H1 (cell line): Measurements from ENCODE around the gene ASMT. TPM values are rescaled to one million over a fixed set of nuclear protein-coding genes. Genes with fewer than 3 reads are reported as not detected.

Experiments
- CTCF ChIA-PET: fragments of 300-600 bp; sonication (Branson Sonifier 250); formaldehyde crosslinking; loops from one replicate; lab custom pipeline; 2021; ENCODE audit not compliant: partially characterized antibody; lab: Charles Lee
- POLR2A ChIA-PET: fragments of 300-600 bp; sonication (Branson Sonifier 250); formaldehyde crosslinking; loops from one replicate; lab custom pipeline; 2021; ENCODE audit warnings: inconsistent platforms; ENCODE audit not compliant: partially characterized antibody; lab: Charles Lee
- DNase-seq, 2 experiments: peaks; one replicate each; pipeline versions ENCODE4 v3.0.0 to v3.0.0-alpha.2; 2010 to 2022; ENCODE audit warnings: low spot score in 2 of 2, low read depth in 1 of 2, mixed read lengths in 1 of 2
- FAIRE-seq: peaks from 2 replicates; lab custom pipeline; 2011; peaks lifted over from hg19 to GRCh38; lab: Jason Lieb, UNC
- H2AFZ ChIP-seq: 2 replicates; pipeline ENCODE4 v1.8.1; 2012; ENCODE audit warnings: low read length, inconsistent platforms
- H2AK5ac ChIP-seq: 2 replicates; pipeline ENCODE4 v1.6.1; 2013; ENCODE audit warnings: low read depth, low read length
- H2BK120ac ChIP-seq: replicated peaks from 2 replicates; pipeline ENCODE3; 2013; ENCODE audit warnings: low read depth, low read length, inconsistent platforms
- H2BK12ac ChIP-seq: 2 replicates; pipeline ENCODE4 v1.6.1; 2013; ENCODE audit warnings: low read depth, low read length
- H2BK15ac ChIP-seq: 2 replicates; pipeline ENCODE4 v1.6.1; 2013; ENCODE audit warnings: low read length
- H2BK20ac ChIP-seq: 2 replicates; pipeline ENCODE4 v1.6.1; 2013; ENCODE audit warnings: low read length
- H2BK5ac ChIP-seq: 2 replicates; pipeline ENCODE4 v1.6.1; 2013; ENCODE audit warnings: low read depth, low read length
- H3K14ac ChIP-seq: 2 replicates; pipeline ENCODE4 v1.6.1; 2013; ENCODE audit warnings: inconsistent platforms; ENCODE audit not compliant: insufficient read length
- H3K18ac ChIP-seq: 2 replicates; pipeline ENCODE4 v1.6.1; 2013; ENCODE audit warnings: low read length; ENCODE audit errors: extremely low read depth
- H3K23ac ChIP-seq: 2 replicates; pipeline ENCODE4 v1.6.1; 2013; ENCODE audit warnings: inconsistent platforms; ENCODE audit not compliant: insufficient read length
- H3K23me2 ChIP-seq: 2 replicates; pipeline ENCODE4 v1.6.1; 2013; ENCODE audit warnings: low read depth, low read length
- H3K27ac ChIP-seq: 2 replicates; pipeline ENCODE4 v1.6.1; 2011; ENCODE audit warnings: low read depth, low read length, inconsistent platforms
- H3K27me3 ChIP-seq, 4 experiments: replicated peaks in 1 of 4; 1 replicate in 1 of 4; 2 replicates in 3 of 4; pipeline versions ENCODE4 v1.6.1 to v1.8.1; 2011 to 2013; ENCODE audit warnings: low read length in 3 of 4, mild to moderate bottlenecking in 3 of 4, inconsistent platforms in 2 of 4, mixed read lengths in 2 of 4, moderate library complexity in 1 of 4; ENCODE audit not compliant: control insufficient read depth in 3 of 4, insufficient read depth in 3 of 4; ENCODE audit errors: extremely low read depth in 1 of 4
- H3K36me3 ChIP-seq, 4 experiments: 2 replicates each; pipeline versions ENCODE4 v1.6.1 to v1.8.1; 2011 to 2013; ENCODE audit warnings: mild to moderate bottlenecking in 4 of 4, low read length in 3 of 4, moderate library complexity in 2 of 4, control low read depth in 1 of 4, inconsistent platforms in 1 of 4; ENCODE audit not compliant: insufficient read depth in 4 of 4, control insufficient read depth in 2 of 4
- H3K4ac ChIP-seq: replicated peaks from 2 replicates; pipeline ENCODE3; 2013; ENCODE audit warnings: low read length, low read depth, mixed read lengths, inconsistent platforms; ENCODE audit not compliant: insufficient read length
- H3K4me1 ChIP-seq, 4 experiments: replicated peaks in 1 of 4; 1 replicate in 1 of 4; 2 replicates in 3 of 4; pipeline versions ENCODE4 v1.6.1 to v1.8.1; 2011 to 2013; ENCODE audit warnings: low read length in 3 of 4, inconsistent platforms in 2 of 4, mixed read lengths in 1 of 4; ENCODE audit not compliant: insufficient read depth in 4 of 4, control insufficient read depth in 3 of 4
- H3K4me2 ChIP-seq, 2 experiments: 2 replicates each; pipeline versions ENCODE4 v1.6.1 to v1.8.1; 2011 to 2013; ENCODE audit warnings: low read depth in 2 of 2, low read length in 2 of 2, control low read depth in 1 of 2, inconsistent platforms in 1 of 2, mild to moderate bottlenecking in 1 of 2; ENCODE audit not compliant: insufficient read depth in 1 of 2
- H3K4me3 ChIP-seq, 4 experiments: fragments of 200-600, 300-600 bp in 1 of 4; sonication (generic), shearing (Covaris generic), sonication (Bioruptor Twin) in 1 of 4; 2 replicates each; pipeline versions ENCODE4 v1.5.1 to v1.8.1; 2011 to 2016; ENCODE audit warnings: low read length in 4 of 4, low read depth in 3 of 4, control low read depth in 2 of 4, inconsistent platforms in 2 of 4, mild to moderate bottlenecking in 2 of 4, mixed read lengths in 1 of 4, moderate library complexity in 1 of 4; ENCODE audit not compliant: insufficient read depth in 2 of 4; ENCODE audit errors: extremely low read depth in 1 of 4
- H3K56ac ChIP-seq: replicated peaks from 2 replicates; pipeline ENCODE3; 2013; ENCODE audit warnings: low read depth, mild to moderate bottlenecking, mixed read lengths, low read length, inconsistent platforms; ENCODE audit not compliant: insufficient read length
- H3K79me1 ChIP-seq: 2 replicates; pipeline ENCODE4 v1.6.1; 2013; ENCODE audit warnings: low read depth, low read length, control low read depth
- H3K79me2 ChIP-seq, 2 experiments: 2 replicates each; pipeline versions ENCODE4 v1.6.1 to v1.8.1; 2012 to 2013; ENCODE audit warnings: low read length in 2 of 2, mild to moderate bottlenecking in 2 of 2, inconsistent platforms in 1 of 2; ENCODE audit not compliant: insufficient read depth in 2 of 2, control insufficient read depth in 1 of 2
- H3K9ac ChIP-seq, 4 experiments: replicated peaks in 1 of 4; 1 replicate in 1 of 4; 2 replicates in 3 of 4; pipeline versions ENCODE4 v1.6.1 to v1.8.1; 2011 to 2013; ENCODE audit warnings: low read depth in 3 of 4, low read length in 3 of 4, control low read depth in 2 of 4, mild to moderate bottlenecking in 2 of 4, moderate library complexity in 2 of 4, inconsistent platforms in 1 of 4; ENCODE audit errors: extremely low read depth in 1 of 4
- H3K9me3 ChIP-seq, 2 experiments: 2 replicates each; pipeline versions ENCODE4 v1.6.1 to v1.8.1; 2012 to 2013; ENCODE audit warnings: mild to moderate bottlenecking in 2 of 2, moderate library complexity in 2 of 2, control low read depth in 1 of 2, inconsistent platforms in 1 of 2, low read depth in 1 of 2, low read length in 1 of 2, mixed read lengths in 1 of 2; ENCODE audit not compliant: insufficient read depth in 2 of 2
- H4K20me1 ChIP-seq, 2 experiments: replicated peaks in 1 of 2; 2 replicates each; pipeline versions ENCODE3 to v1.8.1; 2011 to 2013; ENCODE audit warnings: inconsistent platforms in 2 of 2, low read length in 2 of 2, mild to moderate bottlenecking in 1 of 2; ENCODE audit not compliant: insufficient read depth in 2 of 2, control insufficient read depth in 1 of 2
- H4K5ac ChIP-seq: 2 replicates; pipeline ENCODE4 v1.6.1; 2013; ENCODE audit warnings: low read length, low read depth, mixed read lengths, inconsistent platforms; ENCODE audit not compliant: insufficient read length
- H4K8ac ChIP-seq: 2 replicates; pipeline ENCODE4 v1.8.0; 2013; ENCODE audit warnings: mild to moderate bottlenecking, moderate library complexity, low read length, inconsistent platforms; ENCODE audit not compliant: insufficient read depth; ENCODE audit errors: extremely low read depth
- H4K91ac ChIP-seq: replicated peaks from 2 replicates; pipeline ENCODE3; 2013; ENCODE audit warnings: low read length, mixed read lengths, inconsistent platforms; ENCODE audit not compliant: insufficient read length
- ATF2 ChIP-seq: IDR thresholded peaks from 2 replicates; pipeline ENCODE4 v1.6.1; 2012; ENCODE audit warnings: low read length, inconsistent platforms
- BACH1 ChIP-seq: IDR thresholded peaks from 2 replicates; pipeline ENCODE4 v1.6.1; 2012; ENCODE audit warnings: low read length, improper control_type of control experiment
- CTBP2 ChIP-seq: IDR thresholded peaks from 2 replicates; pipeline ENCODE4 v1.7.0; 2011; ENCODE audit warnings: borderline replicate concordance, mild to moderate bottlenecking, moderate library complexity, mixed read lengths, low read length; ENCODE audit not compliant: insufficient read depth, insufficient read length
- FOSL1 ChIP-seq: IDR thresholded peaks from 2 replicates; pipeline ENCODE4 v1.6.1; 2011; ENCODE audit warnings: mild to moderate bottlenecking, low read depth, low read length, moderate library complexity; ENCODE audit not compliant: insufficient read depth
- HDAC2 ChIP-seq, 2 experiments: fragments of 300-600 bp in 1 of 2; sonication (generic) in 1 of 2; IDR thresholded peaks; 2 replicates each; pipeline ENCODE4 v1.6.1; 2011 to 2012; ENCODE audit warnings: low read depth in 2 of 2, low read length in 2 of 2, mild to moderate bottlenecking in 2 of 2, moderate library complexity in 2 of 2, borderline replicate concordance in 1 of 2, inconsistent platforms in 1 of 2
- HDAC6 ChIP-seq: IDR thresholded peaks from one replicate; pipeline ENCODE4 v1.7.1; 2012; ENCODE audit warnings: low read depth, mild to moderate bottlenecking, inconsistent platforms, low read length, moderate library complexity
- KDM1A ChIP-seq: fragments of 200-600, 300-600 bp; sonication (generic); IDR thresholded peaks from 2 replicates; pipeline ENCODE4 v1.7.1; 2016; ENCODE audit warnings: mild to moderate bottlenecking, low read length, borderline replicate concordance
- RNF2 ChIP-seq: fragments of 200-900, 300-1000 bp; sonication (generic); IDR thresholded peaks from 2 replicates; pipeline ENCODE4 v1.7.1; 2016; ENCODE audit warnings: borderline replicate concordance, low read depth, mild to moderate bottlenecking, antibody characterized with exemption, low read length; ENCODE audit not compliant: poor library complexity, severe bottlenecking; ENCODE audit errors: missing control alignments
- SIRT6 ChIP-seq: IDR thresholded peaks from one replicate; pipeline ENCODE4 v1.7.1; 2012; ENCODE audit warnings: low read length, inconsistent platforms
- SUZ12 ChIP-seq: fragments of 200-600 bp; sonication (generic); IDR thresholded peaks from 2 replicates; pipeline ENCODE4 v1.6.1; 2012; ENCODE audit warnings: mild to moderate bottlenecking, inconsistent platforms, low read length, moderate library complexity, mixed read lengths
- TAF7 ChIP-seq: optimal IDR thresholded peaks from 2 replicates; pipeline ENCODE3; 2011; ENCODE audit warnings: low read depth, mild to moderate bottlenecking, inconsistent platforms, low read length, moderate library complexity, borderline replicate concordance
- TCF12 ChIP-seq: IDR thresholded peaks from 2 replicates; pipeline ENCODE4 v1.6.1; 2011; ENCODE audit warnings: low read depth, mild to moderate bottlenecking, low read length
- WGBS, 2 experiments: shearing (Covaris generic) in 1 of 2; methylation state at CpG; one replicate each; pipeline versions ENCODE4 v1.1.6 to v1.1.7; 2013 to 2015; ENCODE audit warnings: low lambda C conversion rate in 2 of 2, mixed read lengths in 2 of 2, inconsistent platforms in 1 of 2, low coverage in 1 of 2, missing lambda C conversion rate in 1 of 2; ENCODE audit not compliant: insufficient replicate concordance in 2 of 2, insufficient coverage in 1 of 2, insufficient read length in 1 of 2; ENCODE audit errors: extremely low coverage in 1 of 2, missing lambda C conversion rate in 1 of 2; 5-methylcytosine and 5-hydroxymethylcytosine counted together
- polyA plus RNA-seq, 7 experiments: library from polyadenylated mRNA; depleted of rRNA in 3 of 7; stranded (reverse) in 5 of 7; unstranded in 2 of 7; fragments of >200 nt in 5 of 7; fragments of 200-250 nt in 2 of 7; gene quantifications; 1 replicate in 5 of 7; 2 replicates in 1 of 7; 4 replicates in 1 of 7; pipeline versions ENCODE4 v1.2.1 to v1.2.3, GENCODE V29; 2011 to 2013; ENCODE audit warnings: missing spikeins in 2 of 7, mixed read lengths in 2 of 7
- total RNA-seq: library from RNA; stranded (reverse); fragmentation: NEBNext Ultra II Directional; extraction: Animal tissue kit (Norgen Biotek cat#: 25700); gene quantifications from 2 replicates; pipeline ENCODE4 v1.2.1, GENCODE V29; 2021

Gene ASMT
- total and polyA plus RNA-seq, 2 of the 8 experiments (the other 6 are each of a cell fraction or from before 2014, with no cell fraction given): 1.5 to 3.1 TPM

DNA sequence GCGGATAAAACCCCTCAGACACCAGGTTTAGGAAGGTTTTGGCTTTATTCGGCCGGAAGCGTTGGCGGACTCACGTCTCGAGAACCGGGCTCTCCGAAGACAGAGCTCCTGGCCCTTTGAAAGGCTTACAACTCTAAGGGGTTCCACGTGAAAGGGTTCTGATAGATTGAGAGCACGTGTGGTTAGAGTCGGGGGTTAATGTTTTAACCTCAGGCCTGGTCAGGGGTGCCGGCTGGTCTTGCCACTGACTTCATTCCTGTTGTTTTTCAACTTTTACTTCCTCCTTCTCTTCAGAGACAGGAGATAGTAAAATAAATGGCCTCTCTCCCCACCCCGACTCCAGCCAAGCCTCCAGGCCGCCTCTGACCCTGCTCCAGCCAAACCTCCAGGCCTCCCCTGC, 4.7 kb upstream of the ASMT start:
- POLR2A ChIA-PET: no interaction called here
- Histone ChIP-seq H4K8ac (no peak overlapping the region), H2BK12ac (no peak overlapping the region), H2BK120ac (no peak overlapping the region), H2AFZ (no peak overlapping the region), H3K4me2 (no peak overlapping the region), H2AK5ac (no peak overlapping the region), H3K27ac (no peak overlapping the region), H2BK5ac (no peak overlapping the region), H3K9me3 (no peaks in the 10 kb centered on the region), H3K79me2 (no peaks in the 10 kb centered on the region), H4K5ac (no peak overlapping the region), H3K14ac (no peak overlapping the region), H2BK20ac (no peak overlapping the region), H3K9ac (no peak overlapping the region), H3K23me2 (no peaks in the 10 kb centered on the region), H3K56ac (no peak overlapping the region), H3K4ac (no peak overlapping the region), H3K4me1 (peaks cover 0 to 4% (median 2%) of the 10 kb centered on the region in 4 experiments; a peak in 2 of 7 replicates), H4K20me1 (no peaks in the 10 kb centered on the region), H3K79me1 (no peaks in the 10 kb centered on the region), H3K27me3 (no peaks in the 10 kb centered on the region), H3K4me3 (no peak overlapping the region), H3K23ac (no peak overlapping the region), H4K91ac (no peak overlapping the region), H3K36me3 (no peaks in the 10 kb centered on the region), H2BK15ac (no peak overlapping the region; the same call in 1 of the 2 replicates), H3K18ac (no peak overlapping the region)
- 81% methylated on average over 15 of the region's 15 CpGs; no CpG with 5 or more reads in 1 of the 2 experiments for WGBS, 2 experiments
- CTCF ChIA-PET: no interaction called here
- no peak for FAIRE-seq
- TF ChIP-seq SIRT6 (no peak), FOSL1 (no peak), HDAC6 (no peak), HDAC2 (IDR thresholded peaks at IDR 0.05; ENCODE audit: borderline replicate concordance in 1 of 2, low read depth in 2 of 2, low read length in 2 of 2) (no peak), KDM1A (no peak), RNF2 (no peak), SUZ12 (no peak), ATF2 (no peak), BACH1 (no peak), TCF12 (no peak), CTBP2 (no peak), TAF7 (no peak)
- no peak for DNase-seq
